HepG2 (cell line): ENCODE data around the gene DNAJC7. TPM values are rescaled to one million over a fixed set of nuclear protein-coding genes. Genes with fewer than 3 reads are reported as not detected.

Source experiments
- ATAC-seq: fragments of 200-7000 bp; cut with Tn5 transposase; 3 replicates; pipeline ENCODE4 v1.9.1; 2020; ENCODE audit warnings: mild to moderate bottlenecking, moderate library complexity
- BruUV-seq: library from RNA; stranded (reverse); fragments of 400-500 nt; replicated peaks from 2 replicates; lab custom pipeline; 2021; lab: Mats Ljungman, UMichigan
- CTCF ChIA-PET: fragments of 300-600 bp; formaldehyde crosslinking; extraction: SDS; loops from one replicate; lab custom pipeline; 2021; ENCODE audit warnings: low total read pairs, inconsistent platforms, low intra/inter-chr PET ratio; lab: Yijun Ruan, JAX
- POLR2A ChIA-PET: fragments of 350-600 bp; sonication (Branson Sonifier 250); formaldehyde crosslinking; loops from one replicate; lab custom pipeline; 2020; ENCODE audit warnings: antibody characterized with exemption, inconsistent platforms; lab: Yijun Ruan, JAX
- DNase-seq: peaks from one replicate; pipeline ENCODE4 v3.0.0-alpha.2; 2015; ENCODE audit warnings: low spot score
- FAIRE-seq: peaks from 3 replicates; lab custom pipeline; 2011; peaks lifted over from hg19 to GRCh38; lab: Jason Lieb, UNC
- H2AFZ ChIP-seq: one replicate; pipeline ENCODE4 v1.6.1; 2011; ENCODE audit warnings: low read length, inconsistent platforms
- H3K27ac ChIP-seq: fragments of 300-600 bp; 3 replicates; pipeline ENCODE4 v1.8.0; 2011; ENCODE audit warnings: mixed run types, mild to moderate bottlenecking, mixed read lengths, low read length, inconsistent platforms; ENCODE audit not compliant: insufficient read depth; ENCODE audit errors: extremely low read length
- H3K27me3 ChIP-seq, 2 experiments: fragments of 200-600 bp in 1 of 2; 2 replicates in 1 of 2; 3 replicates in 1 of 2; pipeline versions ENCODE4 v1.6.0 to v1.8.0; 2011; ENCODE audit warnings: low read length in 2 of 2, mild to moderate bottlenecking in 2 of 2, moderate library complexity in 2 of 2, inconsistent platforms in 1 of 2; ENCODE audit not compliant: insufficient read depth in 2 of 2, control insufficient read depth in 1 of 2
- H3K36me3 ChIP-seq, 2 experiments: fragments of 200-600 bp in 1 of 2; replicated peaks in 1 of 2; 2 replicates in 1 of 2; 3 replicates in 1 of 2; pipeline versions ENCODE4 v1.5.1 to v1.8.0; 2011; ENCODE audit warnings: low read length in 2 of 2, inconsistent platforms in 1 of 2; ENCODE audit not compliant: insufficient read depth in 2 of 2, control insufficient read depth in 1 of 2
- H3K4me1 ChIP-seq: 2 replicates; pipeline ENCODE4 v1.5.1; 2012; ENCODE audit warnings: low read length, inconsistent platforms; ENCODE audit not compliant: insufficient read depth
- H3K4me2 ChIP-seq: 2 replicates; pipeline ENCODE4 v1.6.0; 2011; ENCODE audit warnings: low read depth, low read length, inconsistent platforms
- H3K4me3 ChIP-seq, 3 experiments: fragments of 200-600 bp in 1 of 3; sonication (generic), shearing (Covaris generic) in 1 of 3; replicated peaks in 1 of 3; 2 replicates each; pipeline ENCODE4 v1.5.1; 2011 to 2016; ENCODE audit warnings: low read length in 3 of 3, inconsistent platforms in 2 of 3, low read depth in 2 of 3, mild to moderate bottlenecking in 2 of 3, control low read depth in 1 of 3, mixed read lengths in 1 of 3; ENCODE audit not compliant: insufficient read depth in 1 of 3
- H3K79me2 ChIP-seq: one replicate; pipeline ENCODE4 v1.6.1; 2011; ENCODE audit warnings: low read length, inconsistent platforms; ENCODE audit not compliant: insufficient read depth
- H3K9ac ChIP-seq: 2 replicates; pipeline ENCODE4 v1.6.0; 2011; ENCODE audit warnings: mild to moderate bottlenecking, low read depth, low read length, inconsistent platforms; ENCODE audit not compliant: insufficient read depth
- H3K9me3 ChIP-seq: 2 replicates; pipeline ENCODE4 v1.5.1; 2012; ENCODE audit warnings: mild to moderate bottlenecking, low read length
- H4K20me1 ChIP-seq: 2 replicates; pipeline ENCODE4 v1.6.0; 2011; ENCODE audit warnings: inconsistent platforms, mild to moderate bottlenecking, low read length, moderate library complexity; ENCODE audit not compliant: insufficient read depth
- FOXA3 ChIP-seq: IDR thresholded peaks from 2 replicates; pipeline ENCODE4 v1.6.1; 2016; ENCODE audit warnings: missing genetic modification reagents, missing compliant biosample characterization
- HOXA9 ChIP-seq: sonication (generic); formaldehyde crosslinking; IDR thresholded peaks from 2 replicates; pipeline ENCODE4 v1.8.1; 2022; ENCODE audit warnings: missing genetic modification reagents, mild to moderate bottlenecking, moderate library complexity, borderline replicate concordance
- IKZF5 ChIP-seq: IDR thresholded peaks from 2 replicates; pipeline ENCODE4 v1.6.1; 2018; ENCODE audit warnings: missing genetic modification reagents, mild to moderate bottlenecking, missing compliant biosample characterization
- MTERF4 ChIP-seq: sonication (generic); formaldehyde crosslinking; IDR thresholded peaks from 2 replicates; pipeline ENCODE4 v1.8.0; 2023; ENCODE audit warnings: mild to moderate bottlenecking, missing genetic modification reagents
- PITX1 ChIP-seq: sonication (generic); formaldehyde crosslinking; IDR thresholded peaks from 2 replicates; pipeline ENCODE4 v1.5.1; 2020; ENCODE audit warnings: mild to moderate bottlenecking, missing genetic modification reagents
- THAP9 ChIP-seq: sonication (generic); formaldehyde crosslinking; IDR thresholded peaks from 2 replicates; pipeline ENCODE4; 2020; ENCODE audit warnings: missing genetic modification reagents, mild to moderate bottlenecking, borderline replicate concordance
- ZBTB44 ChIP-seq: sonication (generic); formaldehyde crosslinking; IDR thresholded peaks from 2 replicates; pipeline ENCODE4 v1.4.0; 2020; ENCODE audit warnings: missing genetic modification reagents
- ZNF414 ChIP-seq: sonication (generic); formaldehyde crosslinking; IDR thresholded peaks from 2 replicates; pipeline ENCODE4 v1.5.0; 2020; ENCODE audit warnings: missing genetic modification reagents
- ZNF451 ChIP-seq: sonication (generic); formaldehyde crosslinking; IDR thresholded peaks from 2 replicates; pipeline ENCODE4 v1.5.0; 2020; ENCODE audit warnings: mild to moderate bottlenecking, missing genetic modification reagents
- ZNF605 ChIP-seq: sonication (generic); formaldehyde crosslinking; IDR thresholded peaks from 2 replicates; pipeline ENCODE4 v1.8.0; 2022; ENCODE audit warnings: mild to moderate bottlenecking, missing genetic modification reagents
- ZNF607 ChIP-seq: sonication (generic); formaldehyde crosslinking; IDR thresholded peaks from 2 replicates; pipeline ENCODE4 v1.5.1; 2020; ENCODE audit warnings: missing genetic modification reagents, mild to moderate bottlenecking, borderline replicate concordance
- ZNF724P ChIP-seq: sonication (generic); formaldehyde crosslinking; IDR thresholded peaks from 2 replicates; pipeline ENCODE4 v1.8.0; 2022; ENCODE audit warnings: missing genetic modification reagents, borderline replicate concordance
- ZNF746 ChIP-seq: sonication (generic); formaldehyde crosslinking; IDR thresholded peaks from 2 replicates; pipeline ENCODE4 v1.8.0; 2022; ENCODE audit warnings: mild to moderate bottlenecking, missing genetic modification reagents
- WGBS: methylation state at CpG from one replicate; pipeline ENCODE4 v1.1.6; 2017; ENCODE audit warnings: low lambda C conversion rate; 5-methylcytosine and 5-hydroxymethylcytosine counted together
- in situ Hi-C: cut with HindIII; loops from 2 replicates; pipeline ENCODE4 v1.10.0; 2017; ENCODE audit warnings: low pct_unique_long_range_greater_than_20kb; ENCODE audit not compliant: extremely low pct_ligation_motif_present
- intact Hi-C: fragments of 100-400 bp; cut with micrococcal nuclease; formaldehyde crosslinking; loops from one replicate; pipeline ENCODE4 v1.10.0; 2022; ENCODE audit not compliant: unreplicated experiment
- polyA plus RNA-seq, 8 experiments: library from polyadenylated mRNA; depleted of rRNA in 3 of 8; stranded (reverse) in 7 of 8; unstranded in 1 of 8; fragments of >200 nt; fragmentation: Illumina TruSeq in 4 of 8; extraction: Trizol in 4 of 8; gene quantifications; 2 replicates each; pipeline versions ENCODE4 v1.2.1 to v1.2.3, GENCODE V29; 2011 to 2016; ENCODE audit warnings: low read depth in 4 of 8, missing spikeins in 1 of 8, mixed read lengths in 1 of 8; ENCODE audit not compliant: insufficient read depth in 1 of 8
- total RNA-seq, 5 experiments: library from RNA; depleted of rRNA; stranded (reverse); fragments of >200 nt; fragmentation: Illumina TruSeq; extraction: Trizol; gene quantifications; 2 replicates each; pipeline ENCODE4 v1.2.3, GENCODE V29; 2016; ENCODE audit warnings: low read depth in 1 of 5

The DNAJC7 gene
- total and polyA plus RNA-seq, 2 of the 13 experiments (the other 11 are each of a cell fraction or from before 2014, with no cell fraction given), result 47.7 to 132 TPM

GRCh38 chr17:42049834-42050392, 32.7 kb upstream of the DNAJC7 start:
- Histone ChIP-seq H3K79me2 (no peaks in the 10 kb centered on the region), H3K9me3 (no peaks in the 10 kb centered on the region), H3K4me3 (peak overlapping the region; percentile 64 to 88 (median 67)), H2AFZ (peak overlapping the region; percentile 91), H3K36me3 (no peaks in the 10 kb centered on the region), H3K27ac (no peak overlapping the region), H3K4me2 (peak overlapping the region; percentile 98), H3K9ac (peak overlapping the region; percentile 63), H3K27me3 (no peaks in the 10 kb centered on the region; a peak in 1 of 5 replicates), H3K4me1 (peaks cover 45% of the 10 kb centered on the region), H4K20me1 (no peaks in the 10 kb centered on the region)
- 4% methylated on average over 7 of the region's 7 CpGs for WGBS
- no TSS peak for BruUV-seq
- intact Hi-C loops, result no loop called here
- in situ Hi-C loops, result no loop called here
- FAIRE-seq (peak; percentile 76), ATAC-seq (peak; percentile 59), DNase-seq (no peak)
- CTCF ChIA-PET, result interaction anchor here (1.5 kb wide), 2 partner anchors 24 to 67 kb away, joined by 4 to 5 read pairs; no protein-coding TSS in a partner anchor
- POLR2A ChIA-PET, result interaction anchor here (1.3 to 1.4 kb wide), 2 partner anchors 33 to 42 kb away, joined by 3 to 4 read pairs; partner anchors contain the start of gene DNAJC7
- peak; percentile 20; the same call in 1 of the 2 replicates for TF ChIP-seq HOXA9 (CRISPR knock-in tag)
- no peak for TF ChIP-seq ZNF414 (CRISPR knock-in tag)
- 0 out of 2 replicates have a peak, but pooled peaks have one; percentile 14 for TF ChIP-seq ZNF605 (CRISPR knock-in tag)
- TF ChIP-seq PITX1 (CRISPR knock-in tag), result peak; percentile 13; the same call in 1 of the 2 replicates
- TF ChIP-seq THAP9 (CRISPR knock-in tag), result peak; percentile 14; the same call in 1 of the 2 replicates
- 0 out of 2 replicates have a peak, but pooled peaks have one; percentile 29 for TF ChIP-seq IKZF5 (CRISPR knock-in tag)
- TF ChIP-seq ZBTB44 (CRISPR knock-in tag), result 0 out of 2 replicates have a peak, but pooled peaks have one; percentile 11
- no peak for TF ChIP-seq ZNF746 (CRISPR knock-in tag)
- no peak for TF ChIP-seq ZNF724P (CRISPR knock-in tag)
- 0 out of 2 replicates have a peak, but pooled peaks have one; percentile 46 for TF ChIP-seq MTERF4 (CRISPR knock-in tag)
- TF ChIP-seq ZNF607, result 0 out of 2 replicates have a peak, but pooled peaks have one; percentile 25
- 0 out of 2 replicates have a peak, but pooled peaks have one; percentile 13 for TF ChIP-seq ZNF451 (CRISPR knock-in tag)
- TF ChIP-seq FOXA3 (CRISPR knock-in tag), result 0 out of 2 replicates have a peak, but pooled peaks have one; percentile 5
